Spleen (tissue), 11 donors: ENCODE results near the gene TMEM72. TPM values are rescaled to one million over a fixed set of nuclear protein-coding genes. Genes with fewer than 3 reads are reported as not detected.

Source experiments
- DNase-seq: peaks from one replicate; pipeline ENCODE4 v3.0.0-alpha.2; 2020
- H3K27ac ChIP-seq, 8 donors: fragments of 200-600 bp; sonication (generic) in 7 of 8; 1 replicate in 4 of 8; 2 replicates in 4 of 8; pipeline versions ENCODE4 v1.5.0 to v1.8.0; 2016 to 2021; ENCODE audit warnings: inconsistent platforms in 4 of 8, mild to moderate bottlenecking in 4 of 8, moderate library complexity in 1 of 8
- H3K27me3 ChIP-seq, 7 donors: fragments of 200-600 bp; sonication (generic) in 6 of 7; replicated peaks in 1 of 7; 1 replicate in 4 of 7; 2 replicates in 3 of 7; pipeline versions ENCODE4 v1.5.0 to v1.8.0; 2016 to 2021; ENCODE audit warnings: inconsistent platforms in 3 of 7, mild to moderate bottlenecking in 1 of 7
- H3K36me3 ChIP-seq, 6 donors: fragments of 200-600 bp; sonication (generic) in 5 of 6; 1 replicate in 4 of 6; 2 replicates in 2 of 6; pipeline versions ENCODE4 v1.5.0 to v1.8.0; 2016 to 2021; ENCODE audit warnings: inconsistent platforms in 2 of 6
- H3K4me1 ChIP-seq, 6 donors: fragments of 200-600 bp; sonication (generic) in 5 of 6; 1 replicate in 3 of 6; 2 replicates in 3 of 6; pipeline versions ENCODE4 v1.5.0 to v1.8.0; 2016 to 2021; ENCODE audit warnings: inconsistent platforms in 3 of 6
- H3K4me3 ChIP-seq, 8 donors: fragments of 200-600 bp; sonication (generic) in 7 of 8; 1 replicate in 4 of 8; 2 replicates in 4 of 8; pipeline versions ENCODE4 v1.5.0 to v1.8.0; 2016 to 2021; ENCODE audit warnings: inconsistent platforms in 4 of 8, mild to moderate bottlenecking in 4 of 8, moderate library complexity in 2 of 8
- H3K9me3 ChIP-seq, 8 donors: fragments of 200-600 bp; sonication (generic) in 7 of 8; 1 replicate in 4 of 8; 2 replicates in 4 of 8; pipeline versions ENCODE4 v1.5.0 to v1.8.0; 2016 to 2021; ENCODE audit warnings: inconsistent platforms in 4 of 8
- POLR2A ChIP-seq, 3 donors: fragments of 450-650 bp; IDR thresholded peaks; one replicate each; pipeline ENCODE4 v1.5.1; 2017; ENCODE audit warnings: antibody characterized with exemption in 3 of 3, mild to moderate bottlenecking in 1 of 3
- POLR2AphosphoS5 ChIP-seq, 3 donors: sonication (generic); formaldehyde crosslinking; IDR thresholded peaks; one replicate each; pipeline ENCODE4 v1.5.1; 2017; ENCODE audit warnings: antibody characterized with exemption in 3 of 3
- WGBS, 5 donors: extraction: QIAGEN DNeasy Blood & Tissue Kit in 3 of 5; methylation state at CpG; one replicate each; pipeline versions ENCODE4 v1.1.5 to v1.1.7; 2013 to 2018; 5-methylcytosine and 5-hydroxymethylcytosine counted together
- intact Hi-C: fragments of 100-400 bp; cut with DNase I; formaldehyde crosslinking; loops from one replicate; pipeline ENCODE4 v1.15.0; 2023; ENCODE audit warnings: low total_unique reads
- polyA plus RNA-seq, 3 donors: library from polyadenylated mRNA; stranded (reverse); fragments of 200-250 nt; gene quantifications; one replicate each; pipeline ENCODE4 v1.2.1, GENCODE V29; 2013
- total RNA-seq, 7 donors: library from RNA; depleted of rRNA in 3 of 7; stranded (reverse); fragments of >200 nt in 3 of 7; fragmentation: NEBNext Ultra II Directional in 4 of 7; extraction: Animal tissue kit (Norgen Biotek cat#: 25700) in 4 of 7; gene quantifications; one replicate each; pipeline versions ENCODE4 v1.1.0 to v1.2.1, GENCODE V29; 2016 to 2021
- TF ChIP-seq, protein P1 (sequence below), 11 experiments: fragments of 200-600 bp in 7 of 11; fragments of 450-650 bp in 4 of 11; sonication (generic) in 4 of 11; IDR thresholded peaks in 8 of 11; conservative IDR thresholded peaks in 3 of 11; 1 replicate in 7 of 11; 2 replicates in 4 of 11; pipeline versions ENCODE4 v1.4.0 to v1.8.0; 2016 to 2021; ENCODE audit warnings: antibody characterized with exemption in 11 of 11, inconsistent platforms in 4 of 11, mild to moderate bottlenecking in 1 of 11
- donor health status: healthy with polysubstance abuse.
- donor health status: DM: no; HTN: no; CAD: no; lungs with moderate emphysema.
- donor health status: DM: no; HTN: no; CAD: no.
- donor health status: Bipolar disorder and iron deficiency.
- donor health status: healthy.
- donor health status: DM: no; HTN: no; CAD: no.
- donor health status: DM: yes; HTN: yes; CAD: no.

Gene TMEM72
- total and polyA plus RNA-seq, 10 donors, result 0.04 TPM; not detected in 9

DNA sequence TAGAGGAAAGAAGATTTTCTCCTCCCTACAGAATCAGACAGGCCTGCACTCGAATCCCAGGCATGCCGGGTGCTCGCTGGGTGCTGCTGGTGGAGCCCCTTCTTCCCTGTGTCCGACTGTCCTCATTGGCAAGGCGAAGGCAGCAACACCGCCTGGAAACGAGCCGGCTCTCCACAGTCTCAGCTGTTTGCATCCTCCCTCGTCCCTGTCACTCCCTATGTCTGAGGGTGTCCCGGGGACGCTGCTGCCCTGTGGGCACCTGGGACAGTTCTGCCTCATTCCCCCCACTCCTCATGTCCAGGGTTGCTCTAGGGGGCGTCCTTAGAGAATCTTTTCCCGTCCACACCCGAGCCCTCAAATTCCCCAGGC is 31.6 kb upstream of the TMEM72 start:
- H3K27me3 ChIP-seq, result peaks cover 0 to 47% (median 0%) of the 10 kb centered on the region in 7 donors
- 59 to 72% (median 69%) methylated on average over 13 to 14 of the region's 14 CpGs for WGBS, 5 donors
- no peak overlapping the region for H3K27ac ChIP-seq
- H3K9me3 ChIP-seq, result no peaks in the 10 kb centered on the region
- H3K4me1 ChIP-seq, result peaks cover 0 to 17% (median 15%) of the 10 kb centered on the region in 6 donors
- TF ChIP-seq POLR2AphosphoS5 (IDR thresholded peaks at IDR 0.05) (no peak), POLR2A (IDR thresholded peaks at IDR 0.05) (no peak)
- TF ChIP-seq, protein P1, sequence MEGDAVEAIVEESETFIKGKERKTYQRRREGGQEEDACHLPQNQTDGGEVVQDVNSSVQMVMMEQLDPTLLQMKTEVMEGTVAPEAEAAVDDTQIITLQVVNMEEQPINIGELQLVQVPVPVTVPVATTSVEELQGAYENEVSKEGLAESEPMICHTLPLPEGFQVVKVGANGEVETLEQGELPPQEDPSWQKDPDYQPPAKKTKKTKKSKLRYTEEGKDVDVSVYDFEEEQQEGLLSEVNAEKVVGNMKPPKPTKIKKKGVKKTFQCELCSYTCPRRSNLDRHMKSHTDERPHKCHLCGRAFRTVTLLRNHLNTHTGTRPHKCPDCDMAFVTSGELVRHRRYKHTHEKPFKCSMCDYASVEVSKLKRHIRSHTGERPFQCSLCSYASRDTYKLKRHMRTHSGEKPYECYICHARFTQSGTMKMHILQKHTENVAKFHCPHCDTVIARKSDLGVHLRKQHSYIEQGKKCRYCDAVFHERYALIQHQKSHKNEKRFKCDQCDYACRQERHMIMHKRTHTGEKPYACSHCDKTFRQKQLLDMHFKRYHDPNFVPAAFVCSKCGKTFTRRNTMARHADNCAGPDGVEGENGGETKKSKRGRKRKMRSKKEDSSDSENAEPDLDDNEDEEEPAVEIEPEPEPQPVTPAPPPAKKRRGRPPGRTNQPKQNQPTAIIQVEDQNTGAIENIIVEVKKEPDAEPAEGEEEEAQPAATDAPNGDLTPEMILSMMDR (IDR thresholded peaks at IDR 0.05 in 8 of 11, conservative IDR thresholded peaks at IDR 0.05 in 3 of 11), result no peak
- H3K36me3 ChIP-seq, result no peaks in the 10 kb centered on the region
- peak overlapping the region in 3 of 8 donors; percentile 31 to 68 (median 42) for H3K4me3 ChIP-seq
- intact Hi-C loops, result no loop called here
- DNase-seq, result no peak

DNA sequence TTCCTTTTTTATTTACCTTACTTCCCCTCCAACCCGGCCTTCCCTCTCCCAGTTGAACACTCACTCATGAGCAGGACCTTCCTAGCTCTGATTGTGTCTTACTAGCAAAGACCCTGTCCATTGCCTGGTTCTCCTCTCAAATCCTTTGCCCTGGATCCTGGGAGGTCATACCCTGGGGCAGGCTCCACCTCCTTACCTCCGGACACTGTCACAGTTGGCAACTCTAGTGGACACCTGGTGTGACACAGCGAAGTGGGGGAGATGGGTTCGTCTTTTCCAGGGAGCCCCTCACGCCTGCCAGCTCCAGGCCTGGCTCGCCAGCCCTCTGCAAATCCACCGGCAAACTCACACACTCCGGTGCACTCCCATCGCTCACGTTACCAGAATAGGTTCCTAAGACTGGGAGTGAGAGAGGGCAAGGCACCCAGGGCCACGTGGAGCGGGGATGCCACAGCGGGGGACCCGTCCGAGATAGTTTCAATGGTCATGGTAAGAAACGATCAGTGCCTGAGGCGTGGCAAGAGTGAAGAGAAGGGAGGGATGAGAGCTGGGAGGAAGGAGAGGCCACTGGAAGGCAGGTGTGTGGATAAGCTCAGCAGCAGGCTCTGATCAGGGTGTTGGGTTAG is 30.9 kb upstream of the TMEM72 start:
- H3K27me3 ChIP-seq, result peaks cover 0 to 47% (median 0%) of the 10 kb centered on the region in 7 donors
- no peaks in the 10 kb centered on the region for H3K9me3 ChIP-seq
- 86 to 93% (median 92%) methylated on average over 15 to 17 of the region's 17 CpGs for WGBS, 5 donors
- no peak overlapping the region for H3K4me3 ChIP-seq
- no peak for DNase-seq
- TF ChIP-seq, protein P1 (IDR thresholded peaks at IDR 0.05 in 8 of 11, conservative IDR thresholded peaks at IDR 0.05 in 3 of 11), result no peak
- no peak for TF ChIP-seq POLR2AphosphoS5 (IDR thresholded peaks at IDR 0.05)
- TF ChIP-seq POLR2A (IDR thresholded peaks at IDR 0.05), result no peak
- intact Hi-C loops, result no loop called here
- no peak overlapping the region for H3K27ac ChIP-seq
- peaks cover 0 to 17% (median 15%) of the 10 kb centered on the region in 6 donors for H3K4me1 ChIP-seq
- H3K36me3 ChIP-seq, result no peaks in the 10 kb centered on the region

DNA sequence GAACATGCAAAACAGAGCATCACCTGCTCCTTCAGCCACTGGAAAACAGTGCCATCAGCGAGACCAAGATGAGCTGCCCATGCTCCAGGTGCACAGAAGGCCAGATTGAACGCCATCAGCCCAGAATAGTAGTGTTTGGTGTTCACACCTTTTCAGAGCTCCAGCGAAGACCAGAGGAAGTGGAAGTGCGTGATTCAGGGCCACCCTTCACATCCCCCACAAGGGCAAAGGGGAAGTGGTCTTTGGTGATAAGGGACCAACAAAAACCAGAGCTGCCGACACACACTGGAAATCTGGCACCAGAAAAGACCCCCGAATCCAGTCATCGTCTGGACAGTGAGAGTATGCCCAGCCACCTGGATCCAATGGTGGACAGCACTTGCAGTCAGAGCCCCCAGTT is 29.5 kb upstream of the TMEM72 start:
- 29 to 65% (median 37%) methylated on average over 7 of the region's 7 CpGs for WGBS, 5 donors
- intact Hi-C loops, result no loop called here
- H3K9me3 ChIP-seq, result no peaks in the 10 kb centered on the region
- peaks cover 0 to 17% (median 15%) of the 10 kb centered on the region in 6 donors for H3K4me1 ChIP-seq
- peaks cover 0 to 47% (median 0%) of the 10 kb centered on the region in 7 donors for H3K27me3 ChIP-seq
- no peak for DNase-seq
- no peak for TF ChIP-seq POLR2A (IDR thresholded peaks at IDR 0.05)
- TF ChIP-seq, protein P1 (IDR thresholded peaks at IDR 0.05 in 8 of 11, conservative IDR thresholded peaks at IDR 0.05 in 3 of 11), result no peak
- no peak for TF ChIP-seq POLR2AphosphoS5 (IDR thresholded peaks at IDR 0.05)
- no peak overlapping the region for H3K4me3 ChIP-seq
- no peak overlapping the region for H3K27ac ChIP-seq
- no peaks in the 10 kb centered on the region for H3K36me3 ChIP-seq

DNA sequence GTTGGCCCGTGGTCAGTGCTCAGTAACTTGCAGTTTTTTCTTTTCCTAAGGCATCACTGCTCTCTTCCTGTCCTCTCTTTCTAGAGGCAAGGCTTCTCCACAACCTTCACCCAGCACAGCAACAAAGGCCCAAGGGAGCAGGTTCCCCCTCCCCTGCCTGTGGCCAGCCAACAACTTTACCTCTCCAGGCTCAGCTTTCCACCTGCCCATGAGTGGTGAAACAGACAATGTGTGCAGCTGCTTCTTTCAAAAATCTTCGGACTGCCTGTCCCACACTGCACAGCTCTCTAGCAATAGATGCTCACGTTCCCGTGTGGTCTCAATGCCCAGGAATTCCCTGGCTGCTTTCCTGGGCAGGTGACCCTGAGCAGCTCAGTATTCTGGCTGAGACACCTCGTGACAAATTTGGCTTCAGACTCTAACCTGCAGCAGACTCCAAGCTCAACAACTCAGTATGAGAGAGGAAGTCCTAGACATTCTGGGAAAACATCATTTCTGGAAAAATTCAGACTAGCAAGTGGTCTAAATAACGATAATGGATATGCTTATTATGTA is 28.9 kb upstream of the TMEM72 start:
- Histone ChIP-seq H3K4me1 (peaks cover 0 to 17% (median 15%) of the 10 kb centered on the region in 6 donors), H3K4me3 (no peak overlapping the region), H3K9me3 (no peaks in the 10 kb centered on the region), H3K36me3 (no peaks in the 10 kb centered on the region), H3K27ac (no peak overlapping the region), H3K27me3 (peaks cover 0 to 47% (median 0%) of the 10 kb centered on the region in 7 donors)
- intact Hi-C loops, result no loop called here
- WGBS, 5 donors, result 58 to 69% (median 62%) methylated on average over 6 of the region's 6 CpGs
- TF ChIP-seq, protein P1 (IDR thresholded peaks at IDR 0.05 in 8 of 11, conservative IDR thresholded peaks at IDR 0.05 in 3 of 11), result no peak
- no peak for TF ChIP-seq POLR2AphosphoS5 (IDR thresholded peaks at IDR 0.05)
- TF ChIP-seq POLR2A (IDR thresholded peaks at IDR 0.05), result no peak
- no peak for DNase-seq
